ENCODE measurements around the gene EFTUD2. TPM values are rescaled to one million over a fixed set of nuclear protein-coding genes. Genes with fewer than 3 reads are reported as not detected.
A peak's percentile ranks its signal among the peaks of the same experiment; 100 is the strongest.

Gene EFTUD2
- total and polyA plus RNA-seq, 2 of the 13 experiments (the other 11 are each of a cell fraction or from before 2014, with no cell fraction given), result 111 to 137 TPM

- TF ChIP-seq ZFP90 (CRISPR knock-in tag; IDR thresholded peaks at IDR 0.05; ENCODE audit: borderline replicate concordance), result no peak
Measured at GRCh38 chr17:44829523-44830358, 69.5 kb downstream of the EFTUD2 start, which contains the start of gene GJC1 (continued).

GRCh38 chr17:44828919-44829522 lies 70.2 kb downstream of the EFTUD2 start:
- in situ Hi-C loops (cut with HindIII; ENCODE audit: extremely low pct_ligation_motif_present, low pct_unique_long_range_greater_than_20kb) (loop anchor here (5.0 kb wide), 1 partner anchor 47 kb away; no protein-coding TSS in a partner anchor), intact Hi-C loops (cut with micrococcal nuclease; ENCODE audit: unreplicated experiment) (no loop called here)
- no peak overlapping the region for H3K27ac ChIP-seq (ENCODE audit: extremely low read length, insufficient read depth, low read length)
- ChIA-PET CTCF (ENCODE audit: low intra/inter-chr PET ratio, low total read pairs) (no interaction called here), POLR2A (interaction anchor here (0.6 kb wide), 1 partner anchor 31 kb away, joined by 3 read pairs; no protein-coding TSS in a partner anchor)
- BruUV-seq (replicated peaks), result no TSS peak
- no peaks in the 10 kb centered on the region for H3K36me3 ChIP-seq (replicated peaks in 1 of 2; ENCODE audit: control insufficient read depth in 1 of 2, insufficient read depth in 2 of 2, low read length in 2 of 2)
- DNase-seq (ENCODE audit: low spot score) (no peak), FAIRE-seq (peak; percentile 43), ATAC-seq (no peak)
- WGBS (ENCODE audit: low lambda C conversion rate), result 20% methylated on average over 20 of the region's 21 CpGs
- peak overlapping the region; percentile 84 for H3K4me2 ChIP-seq (ENCODE audit: low read depth, low read length)
- H3K4me3 ChIP-seq (replicated peaks in 1 of 3; ENCODE audit: insufficient read depth in 1 of 3, low read depth in 2 of 3, low read length in 3 of 3), result peak overlapping the region; percentile 53 to 72 (median 72); a peak in 5 of 6 replicates
- no peaks in the 10 kb centered on the region for H3K79me2 ChIP-seq (ENCODE audit: insufficient read depth, low read length)
- no peak overlapping the region for H2AFZ ChIP-seq (ENCODE audit: low read length)
- no peaks in the 10 kb centered on the region for H4K20me1 ChIP-seq (ENCODE audit: insufficient read depth, low read length)
- peaks cover 3 to 38% of the 10 kb centered on the region in 2 experiments for H3K27me3 ChIP-seq (ENCODE audit: control insufficient read depth in 1 of 2, insufficient read depth in 2 of 2, low read length in 2 of 2)
- peak overlapping the region; percentile 45; the same call in 1 of the 2 replicates for H3K9ac ChIP-seq (ENCODE audit: insufficient read depth, low read depth, low read length)
- H3K4me1 ChIP-seq (ENCODE audit: insufficient read depth, low read length), result peaks cover 31% of the 10 kb centered on the region
- H3K9me3 ChIP-seq (ENCODE audit: low read length), result no peaks in the 10 kb centered on the region
- TF ChIP-seq ZFP36 (IDR thresholded peaks at IDR 0.05; ENCODE audit: borderline replicate concordance, low read depth, low read length, partially characterized antibody) (peak; percentile 18), SNAPC4 (CRISPR knock-in tag; IDR thresholded peaks at IDR 0.05) (no peak), ZNF687 (CRISPR knock-in tag; IDR thresholded peaks at IDR 0.05) (no peak), MXD4 (CRISPR knock-in tag; IDR thresholded peaks at IDR 0.05) (no peak), MYPOP (CRISPR knock-in tag; IDR thresholded peaks at IDR 0.05) (0 out of 2 replicates have a peak, but pooled peaks have one; percentile 18), SOX13 (IDR thresholded peaks at IDR 0.05) (peak; percentile 69; the same call in 1 of the 2 replicates), SOX13 (CRISPR knock-in tag; conservative IDR thresholded peaks at IDR 0.05 in 1 of 2, IDR thresholded peaks at IDR 0.05 in 1 of 2) (no peak), PHF20 (CRISPR knock-in tag; IDR thresholded peaks at IDR 0.05) (no peak)
